Erythroblast (primary cell): Measurements from ENCODE around the gene PRDM8.

Experiments used
- GATA1 ChIP-seq: IDR thresholded peaks from 2 replicates; pipeline ENCODE4 v1.6.1; 2011; ENCODE audit warnings: low read depth, mild to moderate bottlenecking, control low read depth, low read length, moderate library complexity
- POLR2A ChIP-seq: IDR thresholded peaks from 2 replicates; pipeline ENCODE4 v1.6.1; 2011; ENCODE audit warnings: mild to moderate bottlenecking, low read length

DNA sequence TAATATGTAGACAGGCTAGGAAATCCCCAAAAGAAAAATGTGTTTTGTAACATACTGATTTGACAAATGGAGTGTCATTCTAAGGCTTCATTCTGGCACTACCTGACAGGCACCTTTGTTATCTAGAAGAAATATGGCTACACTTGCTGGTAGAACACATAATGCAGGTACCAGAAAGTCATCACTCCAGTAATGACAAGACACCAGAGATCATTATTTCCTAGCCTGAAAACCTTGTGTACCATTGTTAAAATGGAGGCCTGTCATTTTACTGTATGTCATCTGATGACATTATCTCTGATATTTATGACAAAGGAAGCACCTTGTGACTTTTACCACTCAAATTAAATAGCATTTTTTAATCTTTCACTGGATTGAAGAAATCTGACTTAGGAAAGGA lies 55.6 kb downstream of the PRDM8 start:
- TF ChIP-seq POLR2A (no peak), GATA1 (no peak)
